OCI-LY1 (cell line): Measurements from ENCODE around the gene DGCR6L.
"Not testable (repeated sequence)": the region's sequence is repeated elsewhere in the genome, so short reads cannot be mapped to it uniquely, and the experiment has no call there.

Experiments
- H2AFZ ChIP-seq: fragments of 200-600 bp; sonication (generic), shearing (Covaris generic); 2 replicates; pipeline ENCODE4 v1.6.0; 2014; ENCODE audit warnings: antibody characterized with exemption, mild to moderate bottlenecking, low read length
- H3F3A ChIP-seq: fragments of 200-600 bp; sonication (generic), shearing (Covaris generic); 2 replicates; pipeline ENCODE4 v1.6.0; 2014; ENCODE audit warnings: mild to moderate bottlenecking, antibody characterized with exemption, low read length, moderate library complexity; ENCODE audit not compliant: insufficient read depth
- H3K27ac ChIP-seq: fragments of 200-600 bp; sonication (generic); 2 replicates; pipeline ENCODE4 v1.5.1; 2014; ENCODE audit warnings: low read length, mixed run types, mild to moderate bottlenecking, low read depth; ENCODE audit not compliant: poor library complexity, severe bottlenecking
- H3K27me3 ChIP-seq: fragments of 200-600 bp; sonication (generic); 2 replicates; pipeline ENCODE4 v1.6.0; 2014; ENCODE audit warnings: antibody characterized with exemption, mild to moderate bottlenecking, low read length, moderate library complexity; ENCODE audit not compliant: insufficient read depth
- H3K36me3 ChIP-seq: fragments of 200-600 bp; sonication (generic); 2 replicates; pipeline ENCODE4 v1.6.1; 2014; ENCODE audit warnings: mild to moderate bottlenecking, antibody characterized with exemption, low read length, moderate library complexity, mixed read lengths; ENCODE audit not compliant: insufficient read depth
- H3K4me1 ChIP-seq: fragments of 200-600 bp; sonication (generic); 2 replicates; pipeline ENCODE4 v1.5.1; 2014; ENCODE audit warnings: mild to moderate bottlenecking, low read length, moderate library complexity; ENCODE audit not compliant: insufficient read depth, severe bottlenecking
- H3K4me2 ChIP-seq: fragments of 200-600 bp; sonication (generic), shearing (Covaris generic); 2 replicates; pipeline ENCODE4 v1.6.1; 2014; ENCODE audit warnings: low read length
- H3K4me3 ChIP-seq: fragments of 200-600 bp; sonication (generic); 2 replicates; pipeline ENCODE4 v1.5.1; 2014; ENCODE audit warnings: low read length, low read depth, mild to moderate bottlenecking, mixed read lengths; ENCODE audit not compliant: poor library complexity, severe bottlenecking
- H3K79me2 ChIP-seq: fragments of 200-600 bp; shearing (Covaris generic); 2 replicates; pipeline ENCODE4 v1.6.1; 2016; ENCODE audit warnings: mixed run types, low read length, mixed read lengths; ENCODE audit not compliant: insufficient read depth
- H3K9ac ChIP-seq: fragments of 200-600 bp; sonication (generic), shearing (Covaris generic); 2 replicates; pipeline ENCODE4 v1.6.1; 2014; ENCODE audit warnings: mild to moderate bottlenecking, low read length, mixed read lengths
- H3K9me2 ChIP-seq: fragments of 200-600 bp; sonication (generic), shearing (Covaris generic); 2 replicates; pipeline ENCODE4 v1.6.1; 2014; ENCODE audit warnings: low read depth, mild to moderate bottlenecking, low read length, mixed read lengths
- H3K9me3 ChIP-seq: fragments of 200-600 bp; shearing (Covaris generic); 2 replicates; pipeline ENCODE4 v1.6.1; 2014; ENCODE audit warnings: low read length, mixed read lengths
- H4K20me1 ChIP-seq: fragments of 200-600 bp; sonication (generic), shearing (Covaris generic); 2 replicates; pipeline ENCODE4 v1.6.0; 2016; ENCODE audit warnings: mild to moderate bottlenecking, low read length; ENCODE audit not compliant: insufficient read depth
- EZH2 ChIP-seq: fragments of 200-600 bp; sonication (generic), shearing (Covaris generic); IDR thresholded peaks from 2 replicates; pipeline ENCODE4 v1.8.0; 2017; ENCODE audit warnings: borderline replicate concordance, mixed run types, mild to moderate bottlenecking, antibody characterized with exemption, low read length, moderate library complexity, mixed read lengths

The DGCR6L gene

DNA sequence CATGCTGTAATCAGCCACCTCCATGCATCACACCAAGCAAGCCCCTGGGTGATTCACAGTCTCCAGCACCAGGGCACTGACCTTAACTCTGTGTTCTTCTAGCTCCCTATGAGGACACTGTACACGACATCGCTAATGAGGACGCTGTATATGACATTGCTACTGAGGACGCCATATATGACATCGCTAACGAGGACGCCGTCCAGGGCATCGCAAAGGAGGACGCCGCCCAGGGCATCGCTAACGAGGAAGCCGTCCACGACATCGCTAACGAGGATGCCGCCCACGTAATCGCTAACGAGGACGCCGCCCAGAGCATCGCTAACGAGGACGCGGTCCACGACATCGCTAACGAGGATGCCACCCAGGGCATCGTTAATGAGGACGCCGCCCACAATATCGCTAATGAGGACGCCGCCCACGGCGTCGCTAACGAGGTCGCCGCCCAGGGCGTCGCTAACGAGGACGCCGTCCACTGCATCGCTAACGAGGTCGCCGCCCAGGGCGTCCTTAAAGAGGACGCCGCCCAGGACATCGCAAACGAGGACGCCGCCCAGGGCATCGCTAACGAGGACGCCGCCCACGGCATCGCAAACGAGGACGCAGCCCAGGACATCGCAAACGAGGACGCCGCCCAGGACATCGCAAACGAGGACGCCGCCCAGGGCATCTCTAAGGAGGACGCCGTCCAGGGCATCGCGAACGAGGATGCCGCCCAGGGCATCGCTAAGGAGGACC, 34.5 kb upstream of the DGCR6L start:
- Histone ChIP-seq H3K4me2 (no peak overlapping the region), H3K27ac (no peak overlapping the region), H3K9ac (no peak overlapping the region), H3K79me2 (no peaks in the 10 kb centered on the region), H3K9me3 (no peaks in the 10 kb centered on the region), H3K4me1 (no peaks in the 10 kb centered on the region), H3F3A (no peaks in the 10 kb centered on the region), H3K36me3 (no peaks in the 10 kb centered on the region), H3K9me2 (no peaks in the 10 kb centered on the region), H4K20me1 (no peaks in the 10 kb centered on the region), H3K27me3 (no peaks in the 10 kb centered on the region), H3K4me3 (no peak overlapping the region), H2AFZ (no peak overlapping the region)
- no peak for TF ChIP-seq EZH2

DNA sequence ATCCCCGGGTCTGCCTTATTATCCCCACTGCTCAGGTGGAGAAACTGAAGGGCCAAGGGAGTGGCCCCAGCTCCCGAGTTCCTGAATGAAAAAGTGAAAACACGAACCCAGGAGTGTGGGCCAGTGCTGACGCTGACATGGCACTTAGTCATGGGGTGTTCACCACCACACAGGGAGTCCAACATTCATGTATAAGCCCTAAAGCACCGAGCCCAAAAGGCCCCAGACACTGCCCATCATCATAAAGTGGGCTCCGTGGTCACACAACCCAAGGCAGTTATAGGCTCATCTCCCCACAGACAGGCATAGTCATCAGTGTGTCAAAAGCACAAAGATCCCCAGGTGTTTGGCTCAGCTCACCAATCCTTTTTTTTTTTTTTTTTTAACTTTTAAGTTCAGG, 32.7 kb upstream of the DGCR6L start:
- not testable (repeated sequence) for H2AFZ ChIP-seq, H3K9me3 ChIP-seq, H4K20me1 ChIP-seq, H3K27me3 ChIP-seq, H3K9me2 ChIP-seq, H3K9ac ChIP-seq, H3K27ac ChIP-seq, H3K4me1 ChIP-seq, H3F3A ChIP-seq, H3K4me3 ChIP-seq, H3K4me2 ChIP-seq, H3K36me3 ChIP-seq, H3K79me2 ChIP-seq

DNA sequence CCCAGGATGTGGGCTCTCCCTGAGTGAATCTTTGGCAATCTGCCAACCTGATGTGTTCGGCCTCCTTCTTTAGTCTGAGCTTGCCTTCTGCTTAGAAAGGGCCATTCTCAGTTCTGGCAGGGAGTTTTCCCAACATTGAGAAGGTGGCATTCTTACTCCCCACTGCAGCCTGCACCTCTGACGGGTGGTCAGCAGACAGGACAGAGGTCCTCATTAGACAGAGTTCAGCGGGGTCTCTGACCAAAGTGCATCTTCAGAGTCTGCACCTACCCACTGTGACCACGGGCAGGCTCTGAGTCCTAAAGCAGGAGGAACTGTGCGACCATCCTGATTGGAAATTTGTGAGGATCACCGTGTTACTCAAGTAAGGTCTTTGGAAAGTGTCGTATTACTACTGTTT, 26.7 kb upstream of the DGCR6L start:
- not testable (repeated sequence) for H3K9me3 ChIP-seq, H3K4me2 ChIP-seq, H3K36me3 ChIP-seq, H3K27ac ChIP-seq, H3F3A ChIP-seq, H2AFZ ChIP-seq, H4K20me1 ChIP-seq, H3K9me2 ChIP-seq, H3K4me1 ChIP-seq, H3K9ac ChIP-seq, H3K79me2 ChIP-seq, H3K27me3 ChIP-seq, H3K4me3 ChIP-seq

DNA sequence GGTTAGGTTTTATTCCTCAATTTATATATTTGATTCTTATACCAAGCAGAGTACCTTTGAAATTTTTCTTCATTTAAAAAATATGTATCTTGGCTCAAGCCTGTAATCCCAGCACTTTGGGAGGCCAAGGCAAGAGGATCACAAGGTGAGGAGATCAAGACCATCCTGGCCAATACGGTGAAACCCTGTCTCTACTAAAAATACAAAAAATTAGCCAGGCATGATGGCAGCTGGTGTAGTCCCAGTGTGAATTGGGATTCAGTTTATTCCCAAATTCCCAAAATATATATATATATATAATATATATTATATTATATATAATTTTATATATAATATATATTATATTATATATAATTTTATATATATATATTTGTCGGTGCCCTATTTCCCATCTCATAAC, 18.4 kb upstream of the DGCR6L start:
- H3K9me2 ChIP-seq, H3K27me3 ChIP-seq, H3K4me1 ChIP-seq, H3K79me2 ChIP-seq, H3K27ac ChIP-seq, H4K20me1 ChIP-seq, H3K4me3 ChIP-seq, H3F3A ChIP-seq, H3K36me3 ChIP-seq, H3K9ac ChIP-seq, H3K9me3 ChIP-seq, H3K4me2 ChIP-seq, H2AFZ ChIP-seq: not testable (repeated sequence)

DNA sequence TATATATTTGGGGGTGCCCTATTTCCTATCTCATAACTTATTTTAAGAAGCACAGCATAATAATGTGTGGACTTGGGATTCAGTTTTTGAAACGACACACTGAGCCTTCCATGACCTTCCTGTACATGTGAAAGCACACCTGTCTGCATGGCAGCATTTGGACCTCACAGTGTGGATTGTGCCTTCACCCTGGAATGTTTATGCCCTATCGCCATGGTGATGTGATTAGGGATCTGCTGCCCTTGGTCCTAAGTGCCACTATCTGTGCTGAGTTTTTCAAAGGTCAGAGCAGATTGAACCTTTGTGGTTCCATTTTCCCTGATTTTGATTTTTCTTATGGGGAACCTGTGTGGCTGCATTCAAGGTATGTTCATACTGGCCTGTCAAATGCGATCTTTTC, 17.9 kb upstream of the DGCR6L start:
- not testable (repeated sequence) for H4K20me1 ChIP-seq, H3K36me3 ChIP-seq, H3K9ac ChIP-seq, H3F3A ChIP-seq, H3K4me2 ChIP-seq, H3K27me3 ChIP-seq, H3K9me2 ChIP-seq, H2AFZ ChIP-seq, H3K79me2 ChIP-seq, H3K4me1 ChIP-seq, H3K27ac ChIP-seq, H3K4me3 ChIP-seq, H3K9me3 ChIP-seq

DNA sequence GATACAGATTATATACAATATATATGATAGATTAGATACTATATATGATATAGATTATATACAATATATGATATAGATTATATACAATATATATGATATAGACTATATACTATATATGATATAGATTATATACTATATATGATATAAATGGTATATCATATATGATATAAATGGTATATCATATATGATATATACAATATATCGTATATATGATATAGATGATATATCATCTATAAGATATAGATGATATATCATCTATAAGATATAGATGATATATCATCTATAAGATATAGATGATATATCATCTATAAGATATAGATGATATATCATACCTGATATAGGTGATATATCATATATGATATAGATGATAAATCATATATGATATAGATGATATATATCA, 16.7 kb upstream of the DGCR6L start:
- H4K20me1 ChIP-seq, H3K36me3 ChIP-seq, H3K9me3 ChIP-seq, H3K27ac ChIP-seq, H3K4me3 ChIP-seq, H3K9ac ChIP-seq, H3F3A ChIP-seq, H3K4me2 ChIP-seq, H3K4me1 ChIP-seq, H2AFZ ChIP-seq, H3K9me2 ChIP-seq, H3K79me2 ChIP-seq, H3K27me3 ChIP-seq: not testable (repeated sequence)

DNA sequence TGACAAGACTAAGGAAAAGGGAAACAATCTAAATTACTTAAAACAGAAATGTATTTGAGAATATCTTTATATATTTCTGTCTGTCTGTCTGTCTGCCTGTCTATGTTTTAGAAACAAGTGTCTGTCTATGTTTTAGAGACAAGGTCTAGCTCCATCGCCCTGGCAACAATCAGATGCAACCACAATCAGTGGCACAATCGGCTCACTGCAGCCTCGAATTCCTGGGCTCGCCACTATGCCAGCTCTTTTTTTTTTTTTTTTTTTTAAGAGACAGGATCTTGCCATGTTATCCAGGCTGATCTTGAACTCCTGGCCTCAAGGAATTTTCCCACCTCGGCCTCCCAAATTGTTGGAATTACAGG, 8.7 kb upstream of the DGCR6L start:
- H3K27ac ChIP-seq = not testable (repeated sequence)

DNA sequence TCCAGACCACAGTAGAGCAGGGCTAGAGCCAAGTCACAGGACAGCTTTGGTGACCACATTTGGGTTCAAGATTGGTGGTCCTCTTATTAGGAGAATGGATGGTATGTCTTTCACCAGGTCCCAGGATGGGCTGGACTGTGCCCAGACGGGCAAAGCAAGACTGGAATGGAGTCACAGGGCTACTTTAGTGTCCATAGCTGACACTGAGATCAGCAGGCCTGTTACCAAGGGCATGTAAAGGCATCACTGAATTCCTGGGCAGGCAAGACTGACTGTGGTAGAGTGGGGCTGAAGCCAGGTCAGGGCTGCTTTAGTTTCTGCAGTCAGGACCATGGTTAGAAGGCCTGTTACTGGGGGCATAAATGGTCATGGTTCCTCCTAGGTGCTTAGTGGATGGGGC, 6.1 kb upstream of the DGCR6L start:
- H3K9me3 ChIP-seq, H3K4me1 ChIP-seq, H4K20me1 ChIP-seq, H3K4me3 ChIP-seq, H3K9me2 ChIP-seq, H3K9ac ChIP-seq, H3K27me3 ChIP-seq, H3K36me3 ChIP-seq, H3K79me2 ChIP-seq, H3K27ac ChIP-seq, H3K4me2 ChIP-seq, H2AFZ ChIP-seq, H3F3A ChIP-seq: not testable (repeated sequence)

More for the DNA sequence above, 8.7 kb upstream of the DGCR6L start:
- H3K9me3 ChIP-seq, H3K9me2 ChIP-seq, H3K9ac ChIP-seq, H3K4me2 ChIP-seq, H3K4me3 ChIP-seq, H2AFZ ChIP-seq, H3K79me2 ChIP-seq, H4K20me1 ChIP-seq, H3K4me1 ChIP-seq, H3K27me3 ChIP-seq, H3F3A ChIP-seq, H3K36me3 ChIP-seq: not testable (repeated sequence)
